RWPE2 (cell line): ENCODE results near the gene ELOVL6.
A peak's percentile ranks its signal among the peaks of the same experiment; 100 is the strongest.

Experiments used
- ATAC-seq: fragments of 200-7000 bp; cut with Tn5 transposase; 3 replicates; pipeline ENCODE4 v1.9.1; 2021; ENCODE audit warnings: low read depth
- DNase-seq: peaks from one replicate; pipeline ENCODE4 v3.0.0-alpha.2; 2020; ENCODE audit warnings: low spot score
- H3K27ac ChIP-seq: fragments of 450-650 bp; 2 replicates; pipeline ENCODE4 v1.5.1; 2017; ENCODE audit warnings: mild to moderate bottlenecking; ENCODE audit not compliant: poor library complexity, severe bottlenecking
- H3K27me3 ChIP-seq: fragments of 250-450 bp; sonication (Bioruptor Pico); 2 replicates; pipeline ENCODE4 v1.5.1; 2021; ENCODE audit warnings: mild to moderate bottlenecking, moderate library complexity; ENCODE audit not compliant: insufficient read depth, poor library complexity, severe bottlenecking
- H3K36me3 ChIP-seq: fragments of 250-450 bp; sonication (Bioruptor Pico); 2 replicates; pipeline ENCODE4 v1.5.1; 2020; ENCODE audit warnings: low read depth, mild to moderate bottlenecking, moderate library complexity
- H3K4me1 ChIP-seq: fragments of 250-450 bp; sonication (Bioruptor Pico); 2 replicates; pipeline ENCODE4 v1.5.1; 2021; ENCODE audit warnings: mild to moderate bottlenecking, moderate library complexity; ENCODE audit not compliant: insufficient read depth, poor library complexity, severe bottlenecking
- H3K4me3 ChIP-seq: fragments of 250-450 bp; sonication (Bioruptor Pico); 2 replicates; pipeline ENCODE4 v1.5.1; 2021; ENCODE audit warnings: mild to moderate bottlenecking, moderate library complexity; ENCODE audit not compliant: severe bottlenecking
- H3K9me3 ChIP-seq: fragments of 250-450 bp; sonication (Bioruptor Pico); 2 replicates; pipeline ENCODE4 v1.5.1; 2021; ENCODE audit warnings: mild to moderate bottlenecking, moderate library complexity; ENCODE audit not compliant: severe bottlenecking
- TF ChIP-seq, protein P1 (sequence below): fragments of 450-650 bp; IDR thresholded peaks from one replicate; pipeline ENCODE4 v1.5.1; 2017; ENCODE audit warnings: mild to moderate bottlenecking, moderate library complexity; ENCODE audit not compliant: poor library complexity, severe bottlenecking

ELOVL6 gene

DNA sequence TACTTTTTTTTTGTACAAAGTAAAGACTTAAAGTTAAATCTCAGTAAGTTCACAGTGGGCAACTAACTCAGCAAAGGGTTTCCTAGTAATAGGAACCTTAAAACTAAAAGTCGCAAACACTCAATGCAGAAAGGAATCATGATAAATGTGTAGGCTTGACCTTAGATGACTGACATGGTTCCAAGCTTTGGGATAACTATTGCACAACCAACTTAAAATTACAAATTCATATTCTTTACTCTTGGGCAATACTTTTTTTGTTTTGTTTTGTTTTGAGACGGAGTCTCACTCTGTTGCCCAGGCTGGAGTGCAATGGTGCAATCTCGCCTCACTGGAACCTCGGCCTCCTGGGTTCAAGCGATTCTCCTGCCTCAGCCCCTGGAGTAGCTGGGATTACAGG, 8.2 kb downstream of the ELOVL6 start:
- TF ChIP-seq, protein P1, sequence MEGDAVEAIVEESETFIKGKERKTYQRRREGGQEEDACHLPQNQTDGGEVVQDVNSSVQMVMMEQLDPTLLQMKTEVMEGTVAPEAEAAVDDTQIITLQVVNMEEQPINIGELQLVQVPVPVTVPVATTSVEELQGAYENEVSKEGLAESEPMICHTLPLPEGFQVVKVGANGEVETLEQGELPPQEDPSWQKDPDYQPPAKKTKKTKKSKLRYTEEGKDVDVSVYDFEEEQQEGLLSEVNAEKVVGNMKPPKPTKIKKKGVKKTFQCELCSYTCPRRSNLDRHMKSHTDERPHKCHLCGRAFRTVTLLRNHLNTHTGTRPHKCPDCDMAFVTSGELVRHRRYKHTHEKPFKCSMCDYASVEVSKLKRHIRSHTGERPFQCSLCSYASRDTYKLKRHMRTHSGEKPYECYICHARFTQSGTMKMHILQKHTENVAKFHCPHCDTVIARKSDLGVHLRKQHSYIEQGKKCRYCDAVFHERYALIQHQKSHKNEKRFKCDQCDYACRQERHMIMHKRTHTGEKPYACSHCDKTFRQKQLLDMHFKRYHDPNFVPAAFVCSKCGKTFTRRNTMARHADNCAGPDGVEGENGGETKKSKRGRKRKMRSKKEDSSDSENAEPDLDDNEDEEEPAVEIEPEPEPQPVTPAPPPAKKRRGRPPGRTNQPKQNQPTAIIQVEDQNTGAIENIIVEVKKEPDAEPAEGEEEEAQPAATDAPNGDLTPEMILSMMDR: no peak
- Histone ChIP-seq H3K36me3 (peaks cover 81% of the 10 kb centered on the region), H3K27ac (no peak overlapping the region), H3K4me3 (no peak overlapping the region), H3K9me3 (no peaks in the 10 kb centered on the region), H3K4me1 (peaks cover 31% of the 10 kb centered on the region), H3K27me3 (no peaks in the 10 kb centered on the region)
- ATAC-seq (no peak), DNase-seq (no peak)

DNA sequence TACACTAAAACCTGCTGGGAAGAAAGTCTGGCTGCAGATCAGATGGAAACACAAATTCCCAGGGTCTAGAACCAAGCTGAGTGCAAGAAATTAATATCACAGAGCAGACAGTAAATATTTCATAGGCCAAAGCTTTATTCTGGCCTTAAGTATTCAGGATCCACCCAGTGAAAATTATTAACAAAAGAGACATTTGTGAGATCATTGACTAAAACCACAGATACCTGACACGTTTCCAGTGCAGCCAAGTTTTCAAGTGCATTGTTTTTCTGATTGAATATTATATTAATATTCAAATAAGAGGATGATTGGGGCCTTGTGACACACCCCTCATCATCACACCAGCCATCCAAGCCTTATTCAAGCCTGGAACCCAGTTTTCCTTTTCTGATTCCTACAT, 10.3 kb downstream of the ELOVL6 start:
- Histone ChIP-seq H3K27ac (no peak overlapping the region), H3K36me3 (peaks cover 78% of the 10 kb centered on the region), H3K4me3 (no peak overlapping the region), H3K27me3 (no peaks in the 10 kb centered on the region), H3K9me3 (no peaks in the 10 kb centered on the region), H3K4me1 (peaks cover 17% of the 10 kb centered on the region)
- DNase-seq (no peak), ATAC-seq (no peak)
- TF ChIP-seq, protein P1: no peak

DNA sequence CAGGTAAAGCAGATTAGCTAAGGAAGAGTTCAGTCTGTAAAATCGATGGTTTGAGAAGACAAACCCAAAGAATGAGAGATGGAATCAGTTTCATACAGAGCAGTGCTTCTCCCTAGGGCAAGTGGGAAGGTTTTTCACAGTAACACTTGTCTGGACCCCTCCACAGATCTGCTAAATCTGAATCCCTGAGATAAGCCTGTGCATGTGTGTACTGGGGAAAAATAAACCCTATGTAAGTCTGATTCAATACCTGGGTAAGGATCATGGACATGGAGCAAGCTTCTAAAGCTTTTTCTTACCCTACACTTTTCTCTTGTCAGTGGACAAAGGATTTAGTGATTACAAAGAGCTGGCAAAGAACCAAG, 13.6 kb downstream of the ELOVL6 start:
- DNase-seq: no peak
- Histone ChIP-seq H3K9me3 (no peaks in the 10 kb centered on the region), H3K4me3 (no peak overlapping the region), H3K36me3 (peaks cover 78% of the 10 kb centered on the region), H3K4me1 (peaks cover 11% of the 10 kb centered on the region), H3K27ac (peak overlapping the region; percentile 26), H3K27me3 (no peaks in the 10 kb centered on the region)
- TF ChIP-seq, protein P1: no peak
- ATAC-seq: no peak

- Histone ChIP-seq H3K36me3 (peaks cover 83% of the 10 kb centered on the region), H3K4me1 (peaks cover 11% of the 10 kb centered on the region), H3K4me3 (no peak overlapping the region), H3K27me3 (no peaks in the 10 kb centered on the region), H3K9me3 (no peaks in the 10 kb centered on the region), H3K27ac (peak overlapping the region; percentile 26)
- DNase-seq: no peak
- no peak for ATAC-seq
- TF ChIP-seq, protein P1: no peak
Observed at GRCh38 chr4:110184140-110184790, 14.2 kb downstream of the ELOVL6 start.

DNA sequence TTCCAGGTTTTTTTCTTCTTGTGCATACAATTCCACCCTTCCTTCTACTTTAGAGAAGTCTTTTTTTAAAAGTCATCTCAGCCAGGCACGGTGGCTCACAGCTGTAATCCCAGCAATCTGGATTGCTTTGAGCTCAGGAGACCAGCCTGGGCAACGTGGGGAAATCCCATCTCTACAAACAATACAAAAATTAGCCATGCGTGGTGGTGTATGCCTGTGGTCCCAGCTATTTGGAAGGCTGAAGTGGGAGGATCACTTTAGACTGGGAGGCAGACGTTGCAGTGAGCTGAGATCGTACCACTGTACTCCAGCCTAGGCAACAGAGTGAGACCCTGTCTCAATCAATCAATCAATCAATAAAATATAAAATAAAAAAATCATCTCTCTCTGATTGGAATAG, 14.8 kb downstream of the ELOVL6 start:
- H3K4me3 ChIP-seq: no peak overlapping the region
- H3K9me3 ChIP-seq: no peaks in the 10 kb centered on the region
- no peak for DNase-seq
- H3K27me3 ChIP-seq: no peaks in the 10 kb centered on the region
- TF ChIP-seq, protein P1: no peak
- ATAC-seq: no peak
- no peak overlapping the region for H3K27ac ChIP-seq
- H3K4me1 ChIP-seq: peaks cover 11% of the 10 kb centered on the region
- H3K36me3 ChIP-seq: peaks cover 79% of the 10 kb centered on the region
